Measurements from ENCODE around the gene ELMOD1.

ELMOD1 gene

DNA sequence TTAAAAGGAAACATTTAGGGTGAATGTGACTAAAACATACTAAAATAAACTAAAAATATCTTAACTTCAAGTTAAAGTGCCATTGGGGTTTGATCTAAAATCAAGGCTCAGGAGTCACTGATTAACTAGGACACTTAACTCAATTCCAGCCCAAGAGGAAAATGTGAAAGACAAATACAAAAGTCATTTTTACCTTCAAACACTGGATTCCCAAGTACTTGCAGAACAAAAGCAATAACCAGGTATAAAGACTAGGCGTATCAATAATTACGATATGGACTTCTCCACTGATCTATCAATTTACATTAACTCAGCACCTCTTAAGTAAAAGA lies 41.0 kb upstream of the ELMOD1 start:
- TF ChIP-seq SIN3A (IDR thresholded peaks at IDR 0.05; ENCODE audit: borderline replicate concordance, insufficient read depth, low read length) = no peak
- TF ChIP-seq TAF1 (IDR thresholded peaks at IDR 0.05; ENCODE audit: borderline replicate concordance, insufficient read depth, low read length) = no peak
- no peak for TF ChIP-seq POLR2AphosphoS5 (IDR thresholded peaks at IDR 0.05; ENCODE audit: low read depth, low read length)
- TF ChIP-seq, protein P1, sequence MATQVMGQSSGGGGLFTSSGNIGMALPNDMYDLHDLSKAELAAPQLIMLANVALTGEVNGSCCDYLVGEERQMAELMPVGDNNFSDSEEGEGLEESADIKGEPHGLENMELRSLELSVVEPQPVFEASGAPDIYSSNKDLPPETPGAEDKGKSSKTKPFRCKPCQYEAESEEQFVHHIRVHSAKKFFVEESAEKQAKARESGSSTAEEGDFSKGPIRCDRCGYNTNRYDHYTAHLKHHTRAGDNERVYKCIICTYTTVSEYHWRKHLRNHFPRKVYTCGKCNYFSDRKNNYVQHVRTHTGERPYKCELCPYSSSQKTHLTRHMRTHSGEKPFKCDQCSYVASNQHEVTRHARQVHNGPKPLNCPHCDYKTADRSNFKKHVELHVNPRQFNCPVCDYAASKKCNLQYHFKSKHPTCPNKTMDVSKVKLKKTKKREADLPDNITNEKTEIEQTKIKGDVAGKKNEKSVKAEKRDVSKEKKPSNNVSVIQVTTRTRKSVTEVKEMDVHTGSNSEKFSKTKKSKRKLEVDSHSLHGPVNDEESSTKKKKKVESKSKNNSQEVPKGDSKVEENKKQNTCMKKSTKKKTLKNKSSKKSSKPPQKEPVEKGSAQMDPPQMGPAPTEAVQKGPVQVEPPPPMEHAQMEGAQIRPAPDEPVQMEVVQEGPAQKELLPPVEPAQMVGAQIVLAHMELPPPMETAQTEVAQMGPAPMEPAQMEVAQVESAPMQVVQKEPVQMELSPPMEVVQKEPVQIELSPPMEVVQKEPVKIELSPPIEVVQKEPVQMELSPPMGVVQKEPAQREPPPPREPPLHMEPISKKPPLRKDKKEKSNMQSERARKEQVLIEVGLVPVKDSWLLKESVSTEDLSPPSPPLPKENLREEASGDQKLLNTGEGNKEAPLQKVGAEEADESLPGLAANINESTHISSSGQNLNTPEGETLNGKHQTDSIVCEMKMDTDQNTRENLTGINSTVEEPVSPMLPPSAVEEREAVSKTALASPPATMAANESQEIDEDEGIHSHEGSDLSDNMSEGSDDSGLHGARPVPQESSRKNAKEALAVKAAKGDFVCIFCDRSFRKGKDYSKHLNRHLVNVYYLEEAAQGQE (IDR thresholded peaks at IDR 0.05; ENCODE audit: insufficient read depth in 1 of 2, low read depth in 2 of 2, low read length in 2 of 2) = no peak
- TF ChIP-seq FOXP2 (optimal IDR thresholded peaks at IDR 0.05; ENCODE audit: borderline replicate concordance, extremely low read depth, extremely low read length, insufficient read depth) = no peak

DNA sequence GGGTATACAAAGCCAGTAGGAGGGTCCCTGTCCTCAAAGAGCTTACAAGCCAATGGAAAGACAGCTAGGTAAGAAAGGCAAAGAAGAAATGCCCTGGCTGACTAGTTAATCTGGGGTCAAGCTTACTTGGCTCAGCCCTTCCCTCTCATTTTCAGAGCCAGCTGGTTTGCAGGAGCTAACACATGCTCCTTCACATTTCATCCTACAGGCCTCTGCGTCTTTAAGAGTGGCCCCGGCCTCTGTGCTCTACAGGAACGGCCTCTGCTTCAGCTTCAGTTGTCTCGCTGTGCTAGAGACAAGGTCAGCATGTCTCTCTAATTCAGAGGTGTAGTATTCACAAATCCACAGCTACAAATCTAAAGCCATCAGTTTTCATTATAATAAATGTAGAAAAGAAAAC lies 40.6 kb upstream of the ELMOD1 start:
- TF ChIP-seq TAF1 (IDR thresholded peaks at IDR 0.05; ENCODE audit: borderline replicate concordance, insufficient read depth, low read length) (no peak), FOXP2 (optimal IDR thresholded peaks at IDR 0.05; ENCODE audit: borderline replicate concordance, extremely low read depth, extremely low read length, insufficient read depth) (no peak)

GRCh38 chr11:107561688-107562087 lies 29.3 kb upstream of the ELMOD1 start:
- TF ChIP-seq SIN3A (IDR thresholded peaks at IDR 0.05; ENCODE audit: borderline replicate concordance, insufficient read depth, low read length) (no peak), TAF1 (IDR thresholded peaks at IDR 0.05; ENCODE audit: borderline replicate concordance, insufficient read depth, low read length) (no peak), POLR2AphosphoS5 (IDR thresholded peaks at IDR 0.05; ENCODE audit: low read depth, low read length) (no peak), FOXP2 (optimal IDR thresholded peaks at IDR 0.05; ENCODE audit: borderline replicate concordance, extremely low read depth, extremely low read length, insufficient read depth) (no peak)
- TF ChIP-seq, protein P1 (IDR thresholded peaks at IDR 0.05; ENCODE audit: insufficient read depth in 1 of 2, low read depth in 2 of 2, low read length in 2 of 2) = no peak

DNA sequence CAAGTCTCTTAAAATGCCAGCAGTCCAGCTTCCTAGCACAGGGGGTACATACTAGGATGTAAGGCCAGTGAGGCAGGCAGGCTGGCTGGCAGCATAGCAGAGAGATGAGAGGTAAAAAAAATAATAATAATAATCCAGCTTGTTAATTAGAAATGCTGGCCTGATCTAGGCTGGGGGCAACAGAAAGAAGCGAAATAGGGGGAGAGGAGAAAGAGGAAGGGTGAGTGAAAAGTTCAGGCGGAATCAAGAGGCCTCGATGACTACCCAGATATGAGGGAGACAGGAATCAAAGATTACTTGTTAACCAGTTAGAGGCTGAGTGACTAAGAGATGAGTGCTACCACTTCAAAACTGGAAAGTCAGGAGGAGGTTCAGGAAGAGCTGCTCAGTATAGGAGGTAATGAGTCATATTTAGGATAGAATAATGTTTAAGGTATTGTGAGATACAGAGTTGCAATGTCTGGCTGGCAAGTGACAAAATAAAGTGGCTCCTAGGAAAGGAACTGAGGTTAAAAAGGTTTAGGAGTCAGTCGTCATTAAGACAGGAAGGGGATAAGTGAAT lies 28.2 kb upstream of the ELMOD1 start:
- TF ChIP-seq TAF1 (IDR thresholded peaks at IDR 0.05; ENCODE audit: borderline replicate concordance, insufficient read depth, low read length) (no peak), POLR2AphosphoS5 (IDR thresholded peaks at IDR 0.05; ENCODE audit: low read depth, low read length) (no peak), FOXP2 (optimal IDR thresholded peaks at IDR 0.05; ENCODE audit: borderline replicate concordance, extremely low read depth, extremely low read length, insufficient read depth) (no peak)
- TF ChIP-seq, protein P1 (IDR thresholded peaks at IDR 0.05; ENCODE audit: insufficient read depth in 1 of 2, low read depth in 2 of 2, low read length in 2 of 2) = no peak

GRCh38 chr11:107563702-107564101 lies 27.2 kb upstream of the ELMOD1 start:
- no peak for TF ChIP-seq TAF1 (IDR thresholded peaks at IDR 0.05; ENCODE audit: borderline replicate concordance, insufficient read depth, low read length)
- no peak for TF ChIP-seq POLR2AphosphoS5 (IDR thresholded peaks at IDR 0.05; ENCODE audit: low read depth, low read length)
- TF ChIP-seq FOXP2 (optimal IDR thresholded peaks at IDR 0.05; ENCODE audit: borderline replicate concordance, extremely low read depth, extremely low read length, insufficient read depth) = no peak
- TF ChIP-seq, protein P1 (IDR thresholded peaks at IDR 0.05; ENCODE audit: insufficient read depth in 1 of 2, low read depth in 2 of 2, low read length in 2 of 2) = no peak
- no peak for TF ChIP-seq SIN3A (IDR thresholded peaks at IDR 0.05; ENCODE audit: borderline replicate concordance, insufficient read depth, low read length)
